GM18526 (cell line): ENCODE results near the gene PDZRN4.

Experiments
- POLR2A ChIP-seq: IDR thresholded peaks from 3 replicates; pipeline ENCODE4 v1.6.1; 2011; ENCODE audit not compliant: insufficient read length; ENCODE audit errors: extremely low read depth

PDZRN4 gene

GRCh38 chr12:41536813-41537490 is 348.8 kb downstream of the PDZRN4 start:
- TF ChIP-seq POLR2A = no peak

- TF ChIP-seq POLR2A = no peak
These were observed 349.4 kb downstream of the PDZRN4 start for GRCh38 chr12:41537522-41537921.

GRCh38 chr12:41545761-41546160 is 357.6 kb downstream of the PDZRN4 start:
- no peak for TF ChIP-seq POLR2A

- TF ChIP-seq POLR2A = no peak
These were observed 360.8 kb downstream of the PDZRN4 start for GRCh38 chr12:41548926-41549325.

GRCh38 chr12:41552588-41552987 is 364.5 kb downstream of the PDZRN4 start:
- no peak for TF ChIP-seq POLR2A

- TF ChIP-seq POLR2A = no peak
These were observed 368.1 kb downstream of the PDZRN4 start for GRCh38 chr12:41556176-41556575.

GRCh38 chr12:41557344-41557743 is 369.2 kb downstream of the PDZRN4 start:
- TF ChIP-seq POLR2A = no peak

GRCh38 chr12:41558671-41559070 is 370.6 kb downstream of the PDZRN4 start:
- TF ChIP-seq POLR2A = no peak

DNA sequence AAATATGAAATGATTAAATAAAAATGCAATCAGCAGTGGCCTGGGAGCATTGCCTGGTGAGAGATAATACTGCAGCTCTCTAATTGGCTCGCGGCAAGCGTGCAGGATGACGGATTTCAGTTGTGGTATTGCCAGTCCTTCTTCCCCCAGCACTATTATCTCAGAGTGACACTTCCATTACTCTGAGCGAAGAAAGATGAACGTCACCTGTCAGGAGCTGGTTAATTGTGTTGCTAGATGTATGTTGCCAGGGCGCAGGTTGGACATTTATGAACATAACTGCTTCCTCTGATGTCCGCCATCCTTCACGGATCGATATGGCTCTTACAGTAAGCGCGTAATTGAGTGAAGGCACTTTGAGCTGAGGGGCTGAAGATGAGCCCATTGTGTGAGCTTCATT is 374.9 kb downstream of the PDZRN4 start:
- TF ChIP-seq POLR2A = no peak

GRCh38 chr12:41564816-41565215 is 376.7 kb downstream of the PDZRN4 start:
- no peak for TF ChIP-seq POLR2A

DNA sequence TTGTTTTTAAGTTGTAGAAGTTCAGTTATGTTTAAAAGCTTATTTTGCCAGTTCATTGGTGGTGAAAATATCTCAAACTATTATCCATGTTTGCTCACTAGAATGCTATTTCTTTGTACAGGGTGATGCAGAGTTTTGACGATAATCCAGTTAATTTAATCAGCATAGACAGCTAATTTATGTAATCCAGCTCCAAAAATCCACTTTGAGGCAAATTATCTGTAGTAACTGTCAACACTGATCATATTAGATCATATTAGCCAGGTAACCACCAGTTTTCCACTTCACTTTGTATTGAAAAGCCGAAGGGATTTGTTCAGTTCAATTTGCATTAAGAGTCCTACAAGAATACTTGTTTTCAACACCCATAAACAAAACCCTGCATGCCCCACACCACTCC is 378.6 kb downstream of the PDZRN4 start:
- TF ChIP-seq POLR2A = no peak

DNA sequence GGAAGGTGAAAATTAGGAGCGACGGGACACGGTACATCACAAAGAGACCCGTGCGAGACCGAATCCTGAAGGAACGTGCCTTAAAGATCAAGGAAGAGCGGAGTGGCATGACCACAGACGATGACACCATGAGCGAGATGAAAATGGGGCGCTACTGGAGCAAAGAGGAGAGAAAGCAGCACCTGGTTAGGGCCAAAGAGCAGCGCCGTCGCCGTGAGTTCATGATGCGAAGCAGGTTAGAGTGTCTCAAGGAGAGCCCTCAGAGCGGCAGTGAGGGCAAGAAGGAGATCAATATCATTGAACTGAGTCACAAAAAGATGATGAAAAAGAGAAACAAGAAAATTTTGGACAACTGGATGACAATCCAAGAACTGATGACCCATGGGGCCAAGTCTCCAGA is 385.3 kb downstream of the PDZRN4 start:
- TF ChIP-seq POLR2A = no peak

- TF ChIP-seq POLR2A = no peak
These were observed 388.8 kb downstream of the PDZRN4 start for GRCh38 chr12:41576925-41577324.

GRCh38 chr12:41577995-41578394 is 389.9 kb downstream of the PDZRN4 start:
- no peak for TF ChIP-seq POLR2A

DNA sequence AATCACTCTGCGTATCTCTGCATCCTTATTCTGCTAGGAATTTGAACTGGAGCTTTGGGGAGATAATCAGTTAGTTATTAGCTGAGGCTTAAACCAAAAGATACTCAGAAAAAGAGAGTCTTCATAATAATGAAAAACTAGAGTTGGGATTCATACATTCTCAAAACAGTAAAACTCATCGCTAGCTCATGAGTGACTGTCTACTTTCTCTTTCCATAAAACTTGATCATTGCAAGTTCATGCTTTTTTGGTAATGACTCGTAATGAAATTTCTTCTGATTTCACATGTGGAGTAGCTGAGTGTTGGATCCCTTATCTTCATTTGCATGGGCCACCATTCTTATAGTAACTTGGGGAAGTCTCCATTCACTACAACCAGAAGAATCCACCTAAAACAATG is 397.7 kb downstream of the PDZRN4 start:
- TF ChIP-seq POLR2A = no peak

GRCh38 chr12:41587574-41587973 is 399.5 kb downstream of the PDZRN4 start:
- no peak for TF ChIP-seq POLR2A

DNA sequence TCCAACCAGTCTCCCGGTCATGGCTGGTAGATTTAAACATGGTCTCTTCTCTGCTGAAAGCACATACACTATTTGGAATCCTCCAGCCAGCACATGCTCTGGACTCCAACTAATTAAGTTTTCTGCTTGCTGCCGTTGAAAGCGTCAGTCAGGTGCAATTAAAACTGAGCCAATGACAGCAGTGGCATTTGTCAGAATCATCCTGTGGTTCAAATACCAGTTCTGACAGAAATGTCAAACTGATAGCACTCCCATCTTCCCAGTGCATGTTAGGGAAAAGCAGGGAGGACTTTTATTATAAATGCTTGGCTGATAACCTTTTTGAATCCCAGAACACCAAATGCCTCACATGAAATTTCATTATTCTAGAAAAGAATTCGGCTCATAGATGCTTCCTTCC is 401.8 kb downstream of the PDZRN4 start:
- no peak for TF ChIP-seq POLR2A
